H1 (cell line): ENCODE results near the gene SLCO4A1. TPM values are rescaled to one million over a fixed set of nuclear protein-coding genes. Genes with fewer than 3 reads are reported as not detected.

Source experiments
- CTCF ChIA-PET: fragments of 300-600 bp; sonication (Branson Sonifier 250); formaldehyde crosslinking; loops from one replicate; lab custom pipeline; 2021; ENCODE audit not compliant: partially characterized antibody; lab: Charles Lee
- POLR2A ChIA-PET: fragments of 300-600 bp; sonication (Branson Sonifier 250); formaldehyde crosslinking; loops from one replicate; lab custom pipeline; 2021; ENCODE audit warnings: inconsistent platforms; ENCODE audit not compliant: partially characterized antibody; lab: Charles Lee
- DNase-seq, 2 experiments: peaks; one replicate each; pipeline versions ENCODE4 v3.0.0 to v3.0.0-alpha.2; 2010 to 2022; ENCODE audit warnings: low spot score in 2 of 2, low read depth in 1 of 2, mixed read lengths in 1 of 2
- FAIRE-seq: peaks from 2 replicates; lab custom pipeline; 2011; peaks lifted over from hg19 to GRCh38; lab: Jason Lieb, UNC
- H2AFZ ChIP-seq: 2 replicates; pipeline ENCODE4 v1.8.1; 2012; ENCODE audit warnings: low read length, inconsistent platforms
- H2AK5ac ChIP-seq: 2 replicates; pipeline ENCODE4 v1.6.1; 2013; ENCODE audit warnings: low read depth, low read length
- H2BK120ac ChIP-seq: replicated peaks from 2 replicates; pipeline ENCODE3; 2013; ENCODE audit warnings: low read depth, low read length, inconsistent platforms
- H2BK12ac ChIP-seq: 2 replicates; pipeline ENCODE4 v1.6.1; 2013; ENCODE audit warnings: low read depth, low read length
- H2BK15ac ChIP-seq: 2 replicates; pipeline ENCODE4 v1.6.1; 2013; ENCODE audit warnings: low read length
- H2BK20ac ChIP-seq: 2 replicates; pipeline ENCODE4 v1.6.1; 2013; ENCODE audit warnings: low read length
- H2BK5ac ChIP-seq: 2 replicates; pipeline ENCODE4 v1.6.1; 2013; ENCODE audit warnings: low read depth, low read length
- H3K14ac ChIP-seq: 2 replicates; pipeline ENCODE4 v1.6.1; 2013; ENCODE audit warnings: inconsistent platforms; ENCODE audit not compliant: insufficient read length
- H3K18ac ChIP-seq: 2 replicates; pipeline ENCODE4 v1.6.1; 2013; ENCODE audit warnings: low read length; ENCODE audit errors: extremely low read depth
- H3K23ac ChIP-seq: 2 replicates; pipeline ENCODE4 v1.6.1; 2013; ENCODE audit warnings: inconsistent platforms; ENCODE audit not compliant: insufficient read length
- H3K23me2 ChIP-seq: 2 replicates; pipeline ENCODE4 v1.6.1; 2013; ENCODE audit warnings: low read depth, low read length
- H3K27ac ChIP-seq: 2 replicates; pipeline ENCODE4 v1.6.1; 2011; ENCODE audit warnings: low read depth, low read length, inconsistent platforms
- H3K27me3 ChIP-seq, 4 experiments: replicated peaks in 1 of 4; 1 replicate in 1 of 4; 2 replicates in 3 of 4; pipeline versions ENCODE4 v1.6.1 to v1.8.1; 2011 to 2013; ENCODE audit warnings: low read length in 3 of 4, mild to moderate bottlenecking in 3 of 4, inconsistent platforms in 2 of 4, mixed read lengths in 2 of 4, moderate library complexity in 1 of 4; ENCODE audit not compliant: control insufficient read depth in 3 of 4, insufficient read depth in 3 of 4; ENCODE audit errors: extremely low read depth in 1 of 4
- H3K36me3 ChIP-seq, 4 experiments: 2 replicates each; pipeline versions ENCODE4 v1.6.1 to v1.8.1; 2011 to 2013; ENCODE audit warnings: mild to moderate bottlenecking in 4 of 4, low read length in 3 of 4, moderate library complexity in 2 of 4, control low read depth in 1 of 4, inconsistent platforms in 1 of 4; ENCODE audit not compliant: insufficient read depth in 4 of 4, control insufficient read depth in 2 of 4
- H3K4ac ChIP-seq: replicated peaks from 2 replicates; pipeline ENCODE3; 2013; ENCODE audit warnings: low read length, low read depth, mixed read lengths, inconsistent platforms; ENCODE audit not compliant: insufficient read length
- H3K4me1 ChIP-seq, 4 experiments: replicated peaks in 1 of 4; 1 replicate in 1 of 4; 2 replicates in 3 of 4; pipeline versions ENCODE4 v1.6.1 to v1.8.1; 2011 to 2013; ENCODE audit warnings: low read length in 3 of 4, inconsistent platforms in 2 of 4, mixed read lengths in 1 of 4; ENCODE audit not compliant: insufficient read depth in 4 of 4, control insufficient read depth in 3 of 4
- H3K4me2 ChIP-seq, 2 experiments: 2 replicates each; pipeline versions ENCODE4 v1.6.1 to v1.8.1; 2011 to 2013; ENCODE audit warnings: low read depth in 2 of 2, low read length in 2 of 2, control low read depth in 1 of 2, inconsistent platforms in 1 of 2, mild to moderate bottlenecking in 1 of 2; ENCODE audit not compliant: insufficient read depth in 1 of 2
- H3K4me3 ChIP-seq, 4 experiments: fragments of 200-600, 300-600 bp in 1 of 4; sonication (generic), shearing (Covaris generic), sonication (Bioruptor Twin) in 1 of 4; 2 replicates each; pipeline versions ENCODE4 v1.5.1 to v1.8.1; 2011 to 2016; ENCODE audit warnings: low read length in 4 of 4, low read depth in 3 of 4, control low read depth in 2 of 4, inconsistent platforms in 2 of 4, mild to moderate bottlenecking in 2 of 4, mixed read lengths in 1 of 4, moderate library complexity in 1 of 4; ENCODE audit not compliant: insufficient read depth in 2 of 4; ENCODE audit errors: extremely low read depth in 1 of 4
- H3K56ac ChIP-seq: replicated peaks from 2 replicates; pipeline ENCODE3; 2013; ENCODE audit warnings: low read depth, mild to moderate bottlenecking, mixed read lengths, low read length, inconsistent platforms; ENCODE audit not compliant: insufficient read length
- H3K79me1 ChIP-seq: 2 replicates; pipeline ENCODE4 v1.6.1; 2013; ENCODE audit warnings: low read depth, low read length, control low read depth
- H3K79me2 ChIP-seq, 2 experiments: 2 replicates each; pipeline versions ENCODE4 v1.6.1 to v1.8.1; 2012 to 2013; ENCODE audit warnings: low read length in 2 of 2, mild to moderate bottlenecking in 2 of 2, inconsistent platforms in 1 of 2; ENCODE audit not compliant: insufficient read depth in 2 of 2, control insufficient read depth in 1 of 2
- H3K9ac ChIP-seq, 4 experiments: replicated peaks in 1 of 4; 1 replicate in 1 of 4; 2 replicates in 3 of 4; pipeline versions ENCODE4 v1.6.1 to v1.8.1; 2011 to 2013; ENCODE audit warnings: low read depth in 3 of 4, low read length in 3 of 4, control low read depth in 2 of 4, mild to moderate bottlenecking in 2 of 4, moderate library complexity in 2 of 4, inconsistent platforms in 1 of 4; ENCODE audit errors: extremely low read depth in 1 of 4
- H3K9me3 ChIP-seq, 2 experiments: 2 replicates each; pipeline versions ENCODE4 v1.6.1 to v1.8.1; 2012 to 2013; ENCODE audit warnings: mild to moderate bottlenecking in 2 of 2, moderate library complexity in 2 of 2, control low read depth in 1 of 2, inconsistent platforms in 1 of 2, low read depth in 1 of 2, low read length in 1 of 2, mixed read lengths in 1 of 2; ENCODE audit not compliant: insufficient read depth in 2 of 2
- H4K20me1 ChIP-seq, 2 experiments: replicated peaks in 1 of 2; 2 replicates each; pipeline versions ENCODE3 to v1.8.1; 2011 to 2013; ENCODE audit warnings: inconsistent platforms in 2 of 2, low read length in 2 of 2, mild to moderate bottlenecking in 1 of 2; ENCODE audit not compliant: insufficient read depth in 2 of 2, control insufficient read depth in 1 of 2
- H4K5ac ChIP-seq: 2 replicates; pipeline ENCODE4 v1.6.1; 2013; ENCODE audit warnings: low read length, low read depth, mixed read lengths, inconsistent platforms; ENCODE audit not compliant: insufficient read length
- H4K8ac ChIP-seq: 2 replicates; pipeline ENCODE4 v1.8.0; 2013; ENCODE audit warnings: mild to moderate bottlenecking, moderate library complexity, low read length, inconsistent platforms; ENCODE audit not compliant: insufficient read depth; ENCODE audit errors: extremely low read depth
- H4K91ac ChIP-seq: replicated peaks from 2 replicates; pipeline ENCODE3; 2013; ENCODE audit warnings: low read length, mixed read lengths, inconsistent platforms; ENCODE audit not compliant: insufficient read length
- NANOG ChIP-seq: IDR thresholded peaks from 2 replicates; pipeline ENCODE4 v1.6.1; 2011; ENCODE audit warnings: low read length, low read depth, mild to moderate bottlenecking, inconsistent platforms; ENCODE audit not compliant: insufficient read depth, poor library complexity, severe bottlenecking
- SIX5 ChIP-seq: IDR thresholded peaks from 2 replicates; pipeline ENCODE4 v1.6.1; 2011; ENCODE audit warnings: mild to moderate bottlenecking, low read depth, low read length
- WGBS, 2 experiments: shearing (Covaris generic) in 1 of 2; methylation state at CpG; one replicate each; pipeline versions ENCODE4 v1.1.6 to v1.1.7; 2013 to 2015; ENCODE audit warnings: low lambda C conversion rate in 2 of 2, mixed read lengths in 2 of 2, inconsistent platforms in 1 of 2, low coverage in 1 of 2, missing lambda C conversion rate in 1 of 2; ENCODE audit not compliant: insufficient replicate concordance in 2 of 2, insufficient coverage in 1 of 2, insufficient read length in 1 of 2; ENCODE audit errors: extremely low coverage in 1 of 2, missing lambda C conversion rate in 1 of 2; 5-methylcytosine and 5-hydroxymethylcytosine counted together
- polyA plus RNA-seq, 7 experiments: library from polyadenylated mRNA; depleted of rRNA in 3 of 7; stranded (reverse) in 5 of 7; unstranded in 2 of 7; fragments of >200 nt in 5 of 7; fragments of 200-250 nt in 2 of 7; gene quantifications; 1 replicate in 5 of 7; 2 replicates in 1 of 7; 4 replicates in 1 of 7; pipeline versions ENCODE4 v1.2.1 to v1.2.3, GENCODE V29; 2011 to 2013; ENCODE audit warnings: missing spikeins in 2 of 7, mixed read lengths in 2 of 7
- total RNA-seq: library from RNA; stranded (reverse); fragmentation: NEBNext Ultra II Directional; extraction: Animal tissue kit (Norgen Biotek cat#: 25700); gene quantifications from 2 replicates; pipeline ENCODE4 v1.2.1, GENCODE V29; 2021

Gene SLCO4A1
- total and polyA plus RNA-seq, 2 of the 8 experiments (the other 6 are each of a cell fraction or from before 2014, with no cell fraction given) = 10.5 to 18.5 TPM

GRCh38 chr20:62601714-62602113 is 40.6 kb upstream of the SLCO4A1 start:
- Histone ChIP-seq H3K14ac (no peak overlapping the region), H3K79me1 (no peaks in the 10 kb centered on the region), H3K27ac (no peak overlapping the region), H3K27me3 (no peaks in the 10 kb centered on the region; a peak in 1 of 7 replicates), H3K23me2 (no peaks in the 10 kb centered on the region), H3K36me3 (no peaks in the 10 kb centered on the region), H4K5ac (no peak overlapping the region), H4K8ac (no peak overlapping the region), H3K56ac (no peak overlapping the region), H2AFZ (no peak overlapping the region), H3K4ac (no peak overlapping the region), H2BK5ac (no peak overlapping the region), H3K4me2 (no peak overlapping the region), H2BK12ac (no peak overlapping the region), H4K91ac (no peak overlapping the region), H3K9ac (no peak overlapping the region), H3K79me2 (no peaks in the 10 kb centered on the region), H3K4me3 (no peak overlapping the region), H3K18ac (no peak overlapping the region), H3K9me3 (no peaks in the 10 kb centered on the region), H2BK20ac (no peak overlapping the region), H3K23ac (no peak overlapping the region), H4K20me1 (no peaks in the 10 kb centered on the region), H2BK15ac (no peak overlapping the region), H3K4me1 (peaks cover 3 to 16% (median 12%) of the 10 kb centered on the region in 4 experiments), H2BK120ac (no peak overlapping the region), H2AK5ac (no peak overlapping the region)
- TF ChIP-seq NANOG (no peak), SIX5 (no peak)
- no peak for DNase-seq
- CTCF ChIA-PET = interaction anchor here (1.0 to 2.5 kb wide), 2 partner anchors 13 to 201 kb away, joined by 3 to 10 read pairs; no protein-coding TSS in a partner anchor
- FAIRE-seq = no peak
- POLR2A ChIA-PET = no interaction called here
- whole genome bisulfite sequencing, 2 experiments = 92% methylated on average over 3 of the region's 3 CpGs; no CpG with 5 or more reads in 1 of the 2 experiments
